ENCODE measurements around the gene OR2F1. TPM values are rescaled to one million over a fixed set of nuclear protein-coding genes. Genes with fewer than 3 reads are reported as not detected.
A peak's percentile ranks its signal among the peaks of the same experiment; 100 is the strongest.

OR2F1 gene
- total RNA-seq, 1 experiment from 2014 or later = not detected

- H3K27ac ChIP-seq (ENCODE audit: low read length) = no peak overlapping the region
- in situ Hi-C loops (cut with HindIII; ENCODE audit: low pct_unique_long_range_greater_than_20kb, low sequenced_read_pairs) (no loop called here), intact Hi-C loops (cut with micrococcal nuclease; ENCODE audit: unreplicated experiment) (no loop called here)
- H3K4me3 ChIP-seq (ENCODE audit: low read depth in 2 of 2, low read length in 2 of 2) = no peak overlapping the region
- POLR2A ChIA-PET = no interaction called here
- BruUV-seq (replicated peaks) = no TSS peak
- CTCF ChIA-PET = no interaction called here
- ATAC-seq (no peak), DNase-seq (ENCODE audit: low read depth, low spot score) (no peak)
- no peaks in the 10 kb centered on the region for H3K4me1 ChIP-seq (ENCODE audit: control insufficient read depth, insufficient read depth, low read length)
- H3K9me3 ChIP-seq (ENCODE audit: control insufficient read depth, insufficient read depth, low read depth, low read length) = no peaks in the 10 kb centered on the region
- H3K27me3 ChIP-seq (ENCODE audit: control insufficient read depth, insufficient read depth, low read length) = no peaks in the 10 kb centered on the region
- TF ChIP-seq REST (IDR thresholded peaks at IDR 0.05; ENCODE audit: insufficient read depth in 1 of 2, low read depth in 2 of 2, low read length in 1 of 2) (no peak), CTCF (IDR thresholded peaks at IDR 0.05) (peak; percentile 27; the same call in 1 of the 2 replicates), POLR2AphosphoS5 (IDR thresholded peaks at IDR 0.05; ENCODE audit: low read depth, low read length) (no peak), SIN3A (IDR thresholded peaks at IDR 0.05; ENCODE audit: borderline replicate concordance, insufficient read depth, low read depth, low read length) (no peak), TCF7L2 (IDR thresholded peaks at IDR 0.05; ENCODE audit: low read depth, low read length) (no peak)
- H3K36me3 ChIP-seq (ENCODE audit: control insufficient read depth, insufficient read depth, low read length) = no peaks in the 10 kb centered on the region
Measured at GRCh38 chr7:144011458-144012230, 57.0 kb downstream of the OR2F1 start.

Other genes with a start within 250 kb of the OR2F1 start
- not detected for gene CTAGE6, start 197.1 kb upstream of the OR2F1 start, total RNA-seq (2021; ENCODE audit: unreplicated experiment)
- gene TCAF1, start 52.7 kb upstream of the OR2F1 start, total RNA-seq (2021; ENCODE audit: unreplicated experiment) = 35.2 TPM
- gene OR2F2, start 19.6 kb upstream of the OR2F1 start, total RNA-seq (2021; ENCODE audit: unreplicated experiment) = not detected
- gene OR6B1, start 45.5 kb downstream of the OR2F1 start, total RNA-seq (2021; ENCODE audit: unreplicated experiment) = not detected
- not detected for gene OR2A5, start 94.1 kb downstream of the OR2F1 start, total RNA-seq (2021; ENCODE audit: unreplicated experiment)
- gene OR2A25, start 115.0 kb downstream of the OR2F1 start, total RNA-seq (2021; ENCODE audit: unreplicated experiment) = not detected
- gene OR2A12, start 131.4 kb downstream of the OR2F1 start, total RNA-seq (2021; ENCODE audit: unreplicated experiment) = not detected
- not detected for gene OR2A2, start 154.7 kb downstream of the OR2F1 start, total RNA-seq (2021; ENCODE audit: unreplicated experiment)
- gene OR2A14, start 168.3 kb downstream of the OR2F1 start, total RNA-seq (2021; ENCODE audit: unreplicated experiment) = not detected
- gene CTAGE4, start 228.6 kb downstream of the OR2F1 start, total RNA-seq (2021; ENCODE audit: unreplicated experiment) = 5.9 TPM
- 12.0 TPM for gene ARHGEF35, start 241.0 kb downstream of the OR2F1 start, total RNA-seq (2021; ENCODE audit: unreplicated experiment)

Measured in Panc1 (cell line).